ENCODE measurements around the gene TECPR2.

TECPR2 gene

GRCh38 chr14:102418853-102419240 is 56.1 kb downstream of the TECPR2 start:
- Mint-ChIP-seq H3K36me3 (ENCODE audit: low read depth) (peaks cover 8% of the 10 kb centered on the region), H3K27me3 (no peaks in the 10 kb centered on the region), H3K27ac (peak overlapping the region; percentile 1), H3K4me3 (no peak overlapping the region), H3K9me3 (no peaks in the 10 kb centered on the region), H3K4me1 (ENCODE audit: low read depth) (no peaks in the 10 kb centered on the region)
- DNase-seq, result no peak

GRCh38 chr14:102419276-102419675 is 56.5 kb downstream of the TECPR2 start:
- peaks cover 7% of the 10 kb centered on the region for H3K36me3 Mint-ChIP-seq (ENCODE audit: low read depth)
- H3K27me3 Mint-ChIP-seq, result no peaks in the 10 kb centered on the region
- H3K4me3 Mint-ChIP-seq, result no peak overlapping the region
- no peak for DNase-seq
- H3K4me1 Mint-ChIP-seq (ENCODE audit: low read depth), result no peaks in the 10 kb centered on the region
- no peak overlapping the region for H3K27ac Mint-ChIP-seq
- H3K9me3 Mint-ChIP-seq, result no peaks in the 10 kb centered on the region

GRCh38 chr14:102419716-102420115 is 57.0 kb downstream of the TECPR2 start:
- no peaks in the 10 kb centered on the region for H3K4me1 Mint-ChIP-seq (ENCODE audit: low read depth)
- no peak overlapping the region for H3K4me3 Mint-ChIP-seq
- peaks cover 4% of the 10 kb centered on the region for H3K36me3 Mint-ChIP-seq (ENCODE audit: low read depth)
- H3K27ac Mint-ChIP-seq, result no peak overlapping the region
- no peaks in the 10 kb centered on the region for H3K9me3 Mint-ChIP-seq
- no peak for DNase-seq
- no peaks in the 10 kb centered on the region for H3K27me3 Mint-ChIP-seq

GRCh38 chr14:102421411-102422057 is 58.8 kb downstream of the TECPR2 start:
- no peak overlapping the region for H3K27ac Mint-ChIP-seq

GRCh38 chr14:102424520-102424919 is 61.8 kb downstream of the TECPR2 start:
- no peak overlapping the region for H3K4me3 Mint-ChIP-seq
- DNase-seq, result no peak
- peaks cover 23% of the 10 kb centered on the region for H3K36me3 Mint-ChIP-seq (ENCODE audit: low read depth)
- H3K27ac Mint-ChIP-seq, result no peak overlapping the region
- no peaks in the 10 kb centered on the region for H3K27me3 Mint-ChIP-seq
- no peaks in the 10 kb centered on the region for H3K4me1 Mint-ChIP-seq (ENCODE audit: low read depth)
- H3K9me3 Mint-ChIP-seq, result no peaks in the 10 kb centered on the region

More at GRCh38 chr14:102421411-102422057, 58.8 kb downstream of the TECPR2 start:
- no peak for DNase-seq
- Mint-ChIP-seq H3K36me3 (ENCODE audit: low read depth) (peaks cover 8% of the 10 kb centered on the region), H3K4me1 (ENCODE audit: low read depth) (no peaks in the 10 kb centered on the region), H3K4me3 (no peak overlapping the region), H3K27me3 (no peaks in the 10 kb centered on the region), H3K9me3 (no peaks in the 10 kb centered on the region)

- H3K27me3 Mint-ChIP-seq, result no peaks in the 10 kb centered on the region
- DNase-seq, result no peak
- H3K4me1 Mint-ChIP-seq (ENCODE audit: low read depth), result no peaks in the 10 kb centered on the region
- no peaks in the 10 kb centered on the region for H3K9me3 Mint-ChIP-seq
- peaks cover 23% of the 10 kb centered on the region for H3K36me3 Mint-ChIP-seq (ENCODE audit: low read depth)
- no peak overlapping the region for H3K27ac Mint-ChIP-seq
- no peak overlapping the region for H3K4me3 Mint-ChIP-seq
Observed at GRCh38 chr14:102424923-102425322, 62.2 kb downstream of the TECPR2 start.

GRCh38 chr14:102426796-102427195 is 64.1 kb downstream of the TECPR2 start:
- no peaks in the 10 kb centered on the region for H3K4me1 Mint-ChIP-seq (ENCODE audit: low read depth)
- H3K27ac Mint-ChIP-seq, result no peak overlapping the region
- no peaks in the 10 kb centered on the region for H3K9me3 Mint-ChIP-seq
- H3K27me3 Mint-ChIP-seq, result no peaks in the 10 kb centered on the region
- H3K4me3 Mint-ChIP-seq, result no peak overlapping the region
- no peak for DNase-seq
- peaks cover 24% of the 10 kb centered on the region for H3K36me3 Mint-ChIP-seq (ENCODE audit: low read depth)

- Mint-ChIP-seq H3K27me3 (no peaks in the 10 kb centered on the region), H3K36me3 (ENCODE audit: low read depth) (peaks cover 26% of the 10 kb centered on the region), H3K27ac (no peak overlapping the region), H3K9me3 (no peaks in the 10 kb centered on the region), H3K4me1 (ENCODE audit: low read depth) (no peaks in the 10 kb centered on the region), H3K4me3 (no peak overlapping the region)
- DNase-seq, result no peak
Observed at GRCh38 chr14:102427642-102428041, 64.9 kb downstream of the TECPR2 start.

GRCh38 chr14:102430212-102430908 is 67.6 kb downstream of the TECPR2 start:
- no peaks in the 10 kb centered on the region for H3K27me3 Mint-ChIP-seq
- H3K36me3 Mint-ChIP-seq (ENCODE audit: low read depth), result peaks cover 28% of the 10 kb centered on the region
- no peak overlapping the region for H3K27ac Mint-ChIP-seq
- no peaks in the 10 kb centered on the region for H3K4me1 Mint-ChIP-seq (ENCODE audit: low read depth)
- DNase-seq, result no peak
- H3K9me3 Mint-ChIP-seq, result no peaks in the 10 kb centered on the region
- H3K4me3 Mint-ChIP-seq, result no peak overlapping the region

- Mint-ChIP-seq H3K27ac (no peak overlapping the region), H3K4me3 (no peak overlapping the region), H3K27me3 (no peaks in the 10 kb centered on the region), H3K4me1 (ENCODE audit: low read depth) (no peaks in the 10 kb centered on the region), H3K9me3 (no peaks in the 10 kb centered on the region), H3K36me3 (ENCODE audit: low read depth) (peaks cover 24% of the 10 kb centered on the region)
- no peak for DNase-seq
Observed at GRCh38 chr14:102431751-102432150, 69.0 kb downstream of the TECPR2 start.

GRCh38 chr14:102434647-102435175 is 72.0 kb downstream of the TECPR2 start:
- Mint-ChIP-seq H3K27ac (no peak overlapping the region), H3K4me3 (no peak overlapping the region), H3K9me3 (no peaks in the 10 kb centered on the region), H3K4me1 (ENCODE audit: low read depth) (peaks cover 2% of the 10 kb centered on the region), H3K36me3 (ENCODE audit: low read depth) (peaks cover 14% of the 10 kb centered on the region), H3K27me3 (no peaks in the 10 kb centered on the region)
- DNase-seq, result no peak

GRCh38 chr14:102437997-102438915 is 75.5 kb downstream of the TECPR2 start:
- no peaks in the 10 kb centered on the region for H3K27me3 Mint-ChIP-seq
- DNase-seq, result peak; percentile 78
- H3K4me3 Mint-ChIP-seq, result no peak overlapping the region
- H3K4me1 Mint-ChIP-seq (ENCODE audit: low read depth), result peaks cover 2% of the 10 kb centered on the region
- no peaks in the 10 kb centered on the region for H3K9me3 Mint-ChIP-seq
- peaks cover 31% of the 10 kb centered on the region for H3K36me3 Mint-ChIP-seq (ENCODE audit: low read depth)
- H3K27ac Mint-ChIP-seq, result no peak overlapping the region

- Mint-ChIP-seq H3K4me3 (no peak overlapping the region), H3K36me3 (ENCODE audit: low read depth) (peaks cover 39% of the 10 kb centered on the region), H3K27ac (no peak overlapping the region), H3K27me3 (no peaks in the 10 kb centered on the region), H3K9me3 (no peaks in the 10 kb centered on the region), H3K4me1 (ENCODE audit: low read depth) (peaks cover 2% of the 10 kb centered on the region)
- DNase-seq, result no peak
Observed at GRCh38 chr14:102439556-102439955, 76.8 kb downstream of the TECPR2 start.

GRCh38 chr14:102440392-102440791 is 77.7 kb downstream of the TECPR2 start:
- Mint-ChIP-seq H3K27ac (no peak overlapping the region), H3K4me1 (ENCODE audit: low read depth) (peaks cover 2% of the 10 kb centered on the region), H3K27me3 (no peaks in the 10 kb centered on the region), H3K36me3 (ENCODE audit: low read depth) (peaks cover 47% of the 10 kb centered on the region), H3K4me3 (no peak overlapping the region), H3K9me3 (no peaks in the 10 kb centered on the region)
- no peak for DNase-seq
